B cell (primary cell): ENCODE data around the gene SF1.

Experiments used
- CTCF ChIP-seq: fragments of 200-600 bp; IDR thresholded peaks from one replicate; pipeline ENCODE4 v1.8.0; 2022; ENCODE audit warnings: antibody characterized with exemption, mild to moderate bottlenecking
- EZH2 ChIP-seq: IDR thresholded peaks from 2 replicates; pipeline ENCODE4 v1.6.1; 2012; ENCODE audit warnings: borderline replicate concordance, low read depth, mild to moderate bottlenecking, moderate library complexity, low read length; ENCODE audit not compliant: insufficient read depth, poor library complexity, severe bottlenecking

- TF ChIP-seq CTCF (no peak), EZH2 (no peak)
These were observed 22.2 kb upstream of the SF1 start for GRCh38 chr11:64800303-64801157.
